Glutamatergic neuron (in vitro differentiated cells): ENCODE results near the gene JPH2. TPM values are rescaled to one million over a fixed set of nuclear protein-coding genes. Genes with fewer than 3 reads are reported as not detected.
"Not testable (repeated sequence)": the region's sequence is repeated elsewhere in the genome, so short reads cannot be mapped to it uniquely, and the experiment has no call there.

Experiments used
- DNase-seq: peaks from one replicate; pipeline ENCODE4 v3.0.0; 2022
- H3K27ac Mint-ChIP-seq: one replicate; pipeline ENCODE4 v1.8.0; 2020; ENCODE audit warnings: mild to moderate bottlenecking, mixed read lengths, inconsistent platforms; ENCODE audit not compliant: unreplicated experiment
- H3K27me3 Mint-ChIP-seq: one replicate; pipeline ENCODE4 v1.8.0; 2020; ENCODE audit warnings: mild to moderate bottlenecking, moderate library complexity, mixed read lengths, inconsistent platforms; ENCODE audit not compliant: unreplicated experiment
- H3K36me3 Mint-ChIP-seq: one replicate; pipeline ENCODE4 v1.8.0; 2020; ENCODE audit warnings: mild to moderate bottlenecking, mixed read lengths, inconsistent platforms; ENCODE audit not compliant: unreplicated experiment
- H3K4me1 Mint-ChIP-seq: one replicate; pipeline ENCODE4 v1.8.0; 2020; ENCODE audit warnings: mild to moderate bottlenecking, low read depth, mixed read lengths, inconsistent platforms; ENCODE audit not compliant: unreplicated experiment
- H3K4me3 Mint-ChIP-seq: one replicate; pipeline ENCODE4 v1.8.0; 2020; ENCODE audit warnings: mild to moderate bottlenecking, mixed read lengths, inconsistent platforms; ENCODE audit not compliant: unreplicated experiment
- H3K9me3 Mint-ChIP-seq: one replicate; pipeline ENCODE4 v1.8.0; 2020; ENCODE audit warnings: mild to moderate bottlenecking, moderate library complexity, mixed read lengths, inconsistent platforms; ENCODE audit not compliant: unreplicated experiment
- total RNA-seq: library from RNA; stranded (reverse); fragmentation: NEBNext Ultra II Directional; extraction: Animal tissue kit (Norgen Biotek cat#: 25700); gene quantifications from one replicate; pipeline ENCODE4 v1.2.1, GENCODE V29; 2021; ENCODE audit not compliant: unreplicated experiment
- TF ChIP-seq, protein P1 (sequence below): fragments of 200-600 bp; sonication (generic); IDR thresholded peaks from one replicate; pipeline ENCODE4 v1.5.0; 2021; ENCODE audit not compliant: partially characterized antibody, unreplicated experiment

The JPH2 gene
- total RNA-seq, 1 donor from 2014 or later: 0.07 TPM

DNA sequence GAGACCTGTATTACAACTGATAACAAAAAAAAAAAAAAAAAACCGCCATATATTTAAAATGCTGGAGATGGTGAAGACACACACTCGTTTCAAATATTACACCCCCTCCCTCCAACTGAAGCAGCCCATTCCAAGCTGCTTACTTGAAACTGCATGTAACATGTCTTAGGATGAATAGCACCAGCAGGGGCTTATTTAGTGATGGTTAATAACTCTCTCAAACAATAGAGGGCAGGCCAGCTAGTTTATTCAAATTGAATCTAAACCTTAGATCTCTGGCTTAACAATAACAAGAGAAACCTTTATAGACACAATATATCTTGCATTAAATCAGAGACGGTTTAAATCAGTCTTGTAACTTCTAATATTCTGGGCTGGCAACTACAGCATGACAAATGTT lies 9.3 kb upstream of the JPH2 start:
- no peaks in the 10 kb centered on the region for H3K9me3 Mint-ChIP-seq

DNA sequence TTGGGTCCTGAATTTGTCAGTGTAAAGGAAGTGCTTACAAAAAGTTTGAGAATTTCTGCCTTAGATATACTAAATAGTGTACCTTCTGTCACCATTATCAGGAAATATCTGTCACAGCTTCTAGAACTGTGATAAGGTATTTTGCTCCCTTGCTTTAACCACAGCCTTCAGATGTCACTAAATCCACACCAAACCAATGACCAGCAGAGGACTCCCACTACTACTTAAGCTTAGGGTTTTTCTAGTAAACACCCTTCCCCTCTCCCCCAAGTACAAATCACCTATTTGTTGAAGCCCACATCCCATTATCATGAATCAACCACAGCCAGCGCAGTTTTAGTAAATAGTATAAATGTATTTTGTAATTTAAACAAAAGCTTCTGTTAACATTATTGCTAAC lies 8.6 kb upstream of the JPH2 start:
- no peaks in the 10 kb centered on the region for H3K27me3 Mint-ChIP-seq
- no peak for DNase-seq
- no peak overlapping the region for H3K4me3 Mint-ChIP-seq
- no peaks in the 10 kb centered on the region for H3K4me1 Mint-ChIP-seq
- H3K9me3 Mint-ChIP-seq: no peaks in the 10 kb centered on the region
- TF ChIP-seq, protein P1, sequence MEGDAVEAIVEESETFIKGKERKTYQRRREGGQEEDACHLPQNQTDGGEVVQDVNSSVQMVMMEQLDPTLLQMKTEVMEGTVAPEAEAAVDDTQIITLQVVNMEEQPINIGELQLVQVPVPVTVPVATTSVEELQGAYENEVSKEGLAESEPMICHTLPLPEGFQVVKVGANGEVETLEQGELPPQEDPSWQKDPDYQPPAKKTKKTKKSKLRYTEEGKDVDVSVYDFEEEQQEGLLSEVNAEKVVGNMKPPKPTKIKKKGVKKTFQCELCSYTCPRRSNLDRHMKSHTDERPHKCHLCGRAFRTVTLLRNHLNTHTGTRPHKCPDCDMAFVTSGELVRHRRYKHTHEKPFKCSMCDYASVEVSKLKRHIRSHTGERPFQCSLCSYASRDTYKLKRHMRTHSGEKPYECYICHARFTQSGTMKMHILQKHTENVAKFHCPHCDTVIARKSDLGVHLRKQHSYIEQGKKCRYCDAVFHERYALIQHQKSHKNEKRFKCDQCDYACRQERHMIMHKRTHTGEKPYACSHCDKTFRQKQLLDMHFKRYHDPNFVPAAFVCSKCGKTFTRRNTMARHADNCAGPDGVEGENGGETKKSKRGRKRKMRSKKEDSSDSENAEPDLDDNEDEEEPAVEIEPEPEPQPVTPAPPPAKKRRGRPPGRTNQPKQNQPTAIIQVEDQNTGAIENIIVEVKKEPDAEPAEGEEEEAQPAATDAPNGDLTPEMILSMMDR: no peak
- H3K36me3 Mint-ChIP-seq: no peaks in the 10 kb centered on the region
- H3K27ac Mint-ChIP-seq: no peak overlapping the region

More for the DNA sequence above, 9.3 kb upstream of the JPH2 start:
- Mint-ChIP-seq H3K27me3 (no peaks in the 10 kb centered on the region), H3K4me3 (no peak overlapping the region), H3K4me1 (no peaks in the 10 kb centered on the region), H3K36me3 (no peaks in the 10 kb centered on the region), H3K27ac (no peak overlapping the region)
- DNase-seq: no peak
- TF ChIP-seq, protein P1: no peak

DNA sequence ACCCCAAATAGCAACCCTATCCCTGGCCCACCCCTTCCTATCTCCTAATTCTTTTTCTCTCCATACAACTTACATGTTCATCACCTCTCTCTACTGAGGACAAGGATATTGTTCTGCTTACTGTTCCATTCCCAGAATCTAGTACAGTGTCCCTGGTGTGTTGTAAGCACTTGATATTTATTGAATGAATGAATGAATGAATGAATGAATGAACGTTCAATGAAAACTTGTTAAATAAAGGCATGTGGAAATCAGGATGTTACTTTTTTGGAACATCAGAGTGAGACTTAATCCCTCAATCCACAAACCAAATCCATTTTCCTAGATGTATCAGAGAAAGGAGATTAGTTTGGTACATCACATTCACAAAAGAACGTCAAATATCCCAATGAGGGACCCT lies 6.8 kb upstream of the JPH2 start:
- Mint-ChIP-seq H3K27me3 (no peaks in the 10 kb centered on the region), H3K9me3 (no peaks in the 10 kb centered on the region), H3K4me1 (no peaks in the 10 kb centered on the region), H3K27ac (no peak overlapping the region), H3K4me3 (no peak overlapping the region), H3K36me3 (no peaks in the 10 kb centered on the region)
- DNase-seq: no peak
- TF ChIP-seq, protein P1: no peak

DNA sequence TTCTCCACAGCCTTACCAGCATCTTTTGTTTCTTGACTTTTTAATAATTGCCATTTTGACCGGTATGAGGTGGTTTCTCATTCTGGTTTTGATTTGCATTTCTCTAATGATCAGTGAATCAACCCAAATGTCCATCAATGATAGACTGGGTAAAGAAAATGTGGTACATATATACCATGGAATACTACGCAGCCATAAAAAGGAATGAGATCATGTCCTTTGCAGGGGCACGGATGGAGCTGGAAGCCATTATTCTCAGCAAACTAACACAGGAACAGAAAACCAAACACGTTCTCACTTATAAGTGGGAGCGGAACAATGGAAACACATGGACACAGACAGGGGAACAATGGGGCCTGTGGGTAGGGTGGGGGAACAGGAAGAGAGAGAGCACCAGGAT lies 4.7 kb upstream of the JPH2 start:
- not testable (repeated sequence) for H3K36me3 Mint-ChIP-seq, H3K9me3 Mint-ChIP-seq, H3K4me1 Mint-ChIP-seq, H3K4me3 Mint-ChIP-seq, H3K27me3 Mint-ChIP-seq, DNase-seq, H3K27ac Mint-ChIP-seq

DNA sequence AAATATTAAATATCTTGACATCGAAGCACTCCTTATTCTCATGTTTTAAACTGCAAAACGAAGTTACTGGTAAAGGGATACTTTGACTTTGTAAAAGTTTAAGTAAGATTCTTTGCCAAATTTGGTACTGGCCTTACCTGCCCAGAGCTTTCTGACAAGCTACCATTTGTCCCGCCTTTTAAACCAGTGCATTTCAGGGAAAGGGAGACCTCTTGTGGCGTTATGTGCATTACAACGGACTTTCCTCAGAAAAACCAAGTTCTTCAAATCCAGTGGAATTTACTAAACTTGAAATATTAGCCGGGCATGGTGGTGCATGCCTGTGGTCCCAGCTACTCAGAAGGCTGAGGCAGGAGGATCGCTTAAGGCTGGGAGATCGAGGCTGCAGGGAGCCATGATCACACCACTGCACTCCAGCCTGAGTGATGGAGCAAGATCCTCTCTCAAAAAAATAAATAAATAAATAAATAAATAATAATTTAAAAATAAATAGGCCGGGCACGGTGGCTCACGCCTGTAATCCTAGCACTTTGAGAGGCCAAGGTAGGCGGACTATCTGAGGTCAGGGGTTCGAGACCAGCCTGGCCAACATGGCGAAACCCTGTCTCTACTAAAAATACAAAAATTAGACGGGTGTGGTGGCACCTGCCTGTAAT lies 3.3 kb upstream of the JPH2 start:
- not testable (repeated sequence) for DNase-seq, H3K4me1 Mint-ChIP-seq, H3K27ac Mint-ChIP-seq, H3K4me3 Mint-ChIP-seq, H3K27me3 Mint-ChIP-seq, H3K36me3 Mint-ChIP-seq, H3K9me3 Mint-ChIP-seq
- TF ChIP-seq, protein P1: peak; percentile 73
